A549 (cell line): ENCODE measurements around the gene ACAD11. TPM values are rescaled to one million over a fixed set of nuclear protein-coding genes. Genes with fewer than 3 reads are reported as not detected.

Source experiments
- ATAC-seq, 2 experiments: fragments of 200-7000 bp in 1 of 2; fragments of >200 bp in 1 of 2; cut with Nextera tagmentation in 1 of 2; cut with Tn5 transposase in 1 of 2; 3 replicates each; pipeline versions ENCODE4 v1.8.0 to v1.9.1; 2018 to 2020; ENCODE audit warnings: mild to moderate bottlenecking in 1 of 2, moderate library complexity in 1 of 2
- CTCF ChIA-PET: fragments of 300-600 bp; sonication (Branson Sonifier 250); formaldehyde crosslinking; extraction: SDS; loops from one replicate; lab custom pipeline; 2021; ENCODE audit warnings: antibody characterized with exemption, inconsistent platforms; lab: Yijun Ruan, JAX
- POLR2A ChIA-PET: fragments of 350-600 bp; formaldehyde crosslinking; extraction: SDS; loops from one replicate; lab custom pipeline; 2021; ENCODE audit warnings: antibody characterized with exemption, inconsistent platforms; lab: Yijun Ruan, JAX
- DNase-seq, 2 experiments: peaks; one replicate each; pipeline versions ENCODE4 v3.0.0 to v3.0.0-alpha.2; 2011 to 2016; ENCODE audit warnings: low read depth in 1 of 2, low spot score in 1 of 2
- FAIRE-seq: peaks from 2 replicates; lab custom pipeline; 2011; peaks lifted over from hg19 to GRCh38; lab: Jason Lieb, UNC
- H3K27ac ChIP-seq, 2 experiments: fragments of >200 bp; sonication (Bioruptor Twin); formaldehyde crosslinking; 3 replicates each; pipeline ENCODE4 v1.5.1; 2016 to 2017
- H3K4me1 ChIP-seq: fragments of >200 bp; sonication (Bioruptor Twin); formaldehyde crosslinking; 3 replicates; pipeline ENCODE4 v1.6.1; 2016
- H3K4me2 ChIP-seq: fragments of >200 bp; sonication (Bioruptor Twin); formaldehyde crosslinking; 3 replicates; pipeline ENCODE4 v1.6.1; 2016
- H3K4me3 ChIP-seq: fragments of >200 bp; sonication (Bioruptor Twin); formaldehyde crosslinking; 3 replicates; pipeline ENCODE4 v1.5.1; 2016
- H3K9me3 ChIP-seq: fragments of >200 bp; sonication (Bioruptor Twin); formaldehyde crosslinking; 3 replicates; pipeline ENCODE4 v1.6.1; 2016
- BCL3 ChIP-seq: fragments of >200 bp; sonication (Bioruptor Twin); formaldehyde crosslinking; IDR thresholded peaks from 3 replicates; pipeline ENCODE4 v1.6.1; 2016
- BHLHE40 ChIP-seq: IDR thresholded peaks from 2 replicates; pipeline ENCODE4 v1.6.1; 2012; ENCODE audit warnings: low read depth, low read length, inconsistent platforms
- CEBPB ChIP-seq, 2 experiments: fragments of >200 bp in 1 of 2; sonication (Bioruptor Twin) in 1 of 2; formaldehyde crosslinking in 1 of 2; IDR thresholded peaks; 2 replicates each; pipeline ENCODE4 v1.6.1; 2012 to 2016
- CHD4 ChIP-seq: fragments of 200-600 bp; sonication (generic); IDR thresholded peaks from 2 replicates; pipeline ENCODE4 v1.6.1; 2016; ENCODE audit warnings: antibody characterized with exemption, mild to moderate bottlenecking, borderline replicate concordance
- FOXS1 ChIP-seq: fragments of 250-450 bp; sonication (Bioruptor Pico); IDR thresholded peaks from 2 replicates; pipeline ENCODE4 v1.5.0; 2020; ENCODE audit warnings: mild to moderate bottlenecking, moderate library complexity
- HEYL ChIP-seq: fragments of 250-450 bp; sonication (Bioruptor Pico); IDR thresholded peaks from 2 replicates; pipeline ENCODE4 v1.8.0; 2021; ENCODE audit warnings: mild to moderate bottlenecking, moderate library complexity
- HOXB5 ChIP-seq: fragments of 250-450 bp; sonication (Bioruptor Pico); IDR thresholded peaks from 2 replicates; pipeline ENCODE4 v1.5.0; 2020; ENCODE audit warnings: mild to moderate bottlenecking, moderate library complexity
- JUN ChIP-seq, 2 experiments: fragments of >200 bp; sonication (Bioruptor Twin); formaldehyde crosslinking; IDR thresholded peaks; 2 replicates in 1 of 2; 3 replicates in 1 of 2; pipeline ENCODE4 v1.6.1; 2016 to 2017
- JUNB ChIP-seq: fragments of >200 bp; sonication (Bioruptor Twin); formaldehyde crosslinking; IDR thresholded peaks from 2 replicates; pipeline ENCODE4 v1.6.1; 2016
- KDM1A ChIP-seq: fragments of 200-600 bp; sonication (generic); IDR thresholded peaks from 2 replicates; pipeline ENCODE4 v1.6.1; 2016; ENCODE audit warnings: low read depth, mild to moderate bottlenecking
- MAFK ChIP-seq: fragments of 450-650 bp; IDR thresholded peaks from 2 replicates; pipeline ENCODE4 v1.6.1; 2014; ENCODE audit not compliant: partially characterized antibody
- MAZ ChIP-seq: fragments of 150-350 bp; IDR thresholded peaks from 2 replicates; pipeline ENCODE4 v1.6.1; 2014; ENCODE audit warnings: antibody characterized with exemption, low read depth, low read length, borderline replicate concordance
- NFE2L2 ChIP-seq: fragments of 150-350 bp; conservative IDR thresholded peaks from 2 replicates; pipeline ENCODE4 v1.6.1; 2014; ENCODE audit warnings: low read length
- NPAS2 ChIP-seq: fragments of 250-450 bp; sonication (Bioruptor Pico); IDR thresholded peaks from 2 replicates; pipeline ENCODE4 v1.8.0; 2022; ENCODE audit warnings: mild to moderate bottlenecking, moderate library complexity, borderline replicate concordance
- PHF8 ChIP-seq: fragments of 200-600 bp; sonication (generic); IDR thresholded peaks from 2 replicates; pipeline ENCODE4 v1.6.1; 2016; ENCODE audit warnings: low read depth, mild to moderate bottlenecking, antibody characterized with exemption, moderate library complexity, borderline replicate concordance
- SMC3 ChIP-seq: fragments of >200 bp; sonication (Bioruptor Twin); formaldehyde crosslinking; IDR thresholded peaks from 3 replicates; pipeline ENCODE4 v1.6.1; 2018; ENCODE audit warnings: inconsistent platforms
- ZFP36 ChIP-seq: fragments of 450-650 bp; IDR thresholded peaks from 2 replicates; pipeline ENCODE4 v1.6.1; 2014; ENCODE audit warnings: borderline replicate concordance; ENCODE audit not compliant: partially characterized antibody
- ZNF302 ChIP-seq: fragments of 250-450 bp; sonication (Bioruptor Pico); IDR thresholded peaks from 2 replicates; pipeline ENCODE4 v1.9.0; 2021; ENCODE audit warnings: inconsistent platforms, mild to moderate bottlenecking, moderate library complexity
- WGBS: methylation state at CpG from one replicate; pipeline ENCODE4 v1.1.6; 2017; ENCODE audit errors: missing lambda C conversion rate; 5-methylcytosine and 5-hydroxymethylcytosine counted together
- polyA plus RNA-seq, 4 experiments: library from polyadenylated mRNA; depleted of rRNA in 3 of 4; stranded (reverse); fragments of >200 nt; fragmentation: RNase III in 1 of 4; extraction: RNeasy Plus Mini Kit Qiagen cat#74134 plus additional on column Dnase treatment in 1 of 4; gene quantifications; 2 replicates in 3 of 4; 3 replicates in 1 of 4; pipeline ENCODE4 v1.2.3, GENCODE V29; 2011 to 2017
- TF ChIP-seq, protein P1 (sequence below): fragments of 250-450 bp; sonication (Bioruptor Pico); IDR thresholded peaks from 2 replicates; pipeline ENCODE4 v1.5.0; 2020; ENCODE audit warnings: low read depth, mild to moderate bottlenecking, moderate library complexity
- TF ChIP-seq, protein P2 (sequence below): IDR thresholded peaks from 2 replicates; pipeline ENCODE4 v1.6.1; 2012; ENCODE audit warnings: low read depth, borderline replicate concordance

The ACAD11 gene
- polyA plus RNA-seq, 2 of the 4 experiments (the other 2 are of a cell fraction), result 10.3 to 19.2 TPM

- FAIRE-seq (no peak), ATAC-seq (no peak), DNase-seq (no peak)
- H3K4me3 ChIP-seq, result no peak overlapping the region
- no peaks in the 10 kb centered on the region for H3K9me3 ChIP-seq
- WGBS, result 88% methylated on average over 2 of the region's 2 CpGs
- no peak for TF ChIP-seq ZFP36
- no peak for TF ChIP-seq HOXB5 (CRISPR knock-in tag)
- TF ChIP-seq CHD4, result no peak
- no peak for TF ChIP-seq CEBPB (IDR thresholded peaks at IDR 0.05)
- TF ChIP-seq JUNB, result no peak
- TF ChIP-seq MAZ, result no peak
- TF ChIP-seq, protein P1, sequence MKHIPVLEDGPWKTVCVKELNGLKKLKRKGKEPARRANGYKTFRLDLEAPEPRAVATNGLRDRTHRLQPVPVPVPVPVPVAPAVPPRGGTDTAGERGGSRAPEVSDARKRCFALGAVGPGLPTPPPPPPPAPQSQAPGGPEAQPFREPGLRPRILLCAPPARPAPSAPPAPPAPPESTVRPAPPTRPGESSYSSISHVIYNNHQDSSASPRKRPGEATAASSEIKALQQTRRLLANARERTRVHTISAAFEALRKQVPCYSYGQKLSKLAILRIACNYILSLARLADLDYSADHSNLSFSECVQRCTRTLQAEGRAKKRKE (CRISPR knock-in tag), result no peak
- TF ChIP-seq MAFK, result no peak
- TF ChIP-seq PHF8, result no peak
- TF ChIP-seq KDM1A, result no peak
- CTCF ChIA-PET, result no interaction called here
- H3K4me2 ChIP-seq, result no peak overlapping the region
- H3K27ac ChIP-seq, result no peak overlapping the region
- peaks cover 8% of the 10 kb centered on the region; the same call in 2 of the 3 replicates for H3K4me1 ChIP-seq
- POLR2A ChIA-PET, result no interaction called here
These were observed 4.1 kb downstream of the ACAD11 start for GRCh38 chr3:132655471-132655870.

DNA sequence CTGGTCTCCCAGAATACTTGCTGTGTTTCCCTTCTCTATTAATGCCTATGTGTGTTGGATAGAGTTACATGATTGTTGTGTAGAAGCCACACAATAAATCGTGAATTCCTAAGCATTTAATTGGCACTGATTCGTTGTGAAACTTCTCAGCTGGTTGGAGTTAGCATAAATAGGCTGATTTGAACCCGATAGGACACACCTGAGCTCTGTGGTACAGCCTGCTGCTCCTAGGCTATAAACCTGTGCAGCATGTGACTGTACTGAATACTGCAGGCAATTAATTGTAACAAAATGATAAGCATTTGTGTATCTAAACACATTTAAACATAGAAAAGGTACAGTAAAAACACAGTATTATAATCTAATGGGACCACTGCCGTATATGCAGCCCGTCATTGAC is 4.9 kb downstream of the ACAD11 start:
- Histone ChIP-seq H3K4me3 (no peak overlapping the region), H3K4me1 (peaks cover 8% of the 10 kb centered on the region; the same call in 2 of the 3 replicates), H3K9me3 (no peaks in the 10 kb centered on the region), H3K4me2 (no peak overlapping the region), H3K27ac (no peak overlapping the region)
- no peak for ATAC-seq
- TF ChIP-seq SMC3 (no peak), MAFK (no peak), BHLHE40 (no peak), BCL3 (no peak), NFE2L2 (no peak), ZNF302 (CRISPR knock-in tag) (no peak), HEYL (CRISPR knock-in tag) (no peak)
- ChIA-PET POLR2A (no interaction called here), CTCF (interaction anchor here (1.0 kb wide), 1 partner anchor 13 kb away, joined by 3 read pairs; no protein-coding TSS in a partner anchor)
- 83% methylated on average over 5 of the region's 5 CpGs for WGBS
- no peak for DNase-seq
- no peak for FAIRE-seq

DNA sequence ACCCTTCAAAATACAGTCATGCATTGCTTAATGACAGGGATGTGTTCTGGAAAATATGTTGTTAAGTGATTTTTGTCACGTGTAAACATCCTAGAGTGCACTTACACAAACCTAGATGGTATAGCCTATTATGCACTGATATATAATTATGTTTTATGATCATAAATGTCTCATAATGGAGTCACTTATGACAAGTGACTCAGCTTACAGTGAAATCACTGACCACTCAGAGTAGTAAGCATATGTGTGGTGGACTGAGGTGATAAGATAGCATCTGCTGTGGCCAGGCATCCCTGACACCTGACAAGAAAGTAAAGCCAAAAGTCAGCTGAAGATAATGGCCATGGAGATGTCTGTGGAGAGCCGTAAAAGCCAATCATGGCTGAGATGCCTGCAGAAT is 5.4 kb downstream of the ACAD11 start:
- no peak overlapping the region for H3K4me2 ChIP-seq
- TF ChIP-seq HEYL (CRISPR knock-in tag), result no peak
- TF ChIP-seq FOXS1 (CRISPR knock-in tag), result no peak
- no peak for TF ChIP-seq NPAS2 (CRISPR knock-in tag)
- TF ChIP-seq MAFK, result no peak
- no peak for TF ChIP-seq CEBPB (IDR thresholded peaks at IDR 0.05)
- TF ChIP-seq, protein P2, sequence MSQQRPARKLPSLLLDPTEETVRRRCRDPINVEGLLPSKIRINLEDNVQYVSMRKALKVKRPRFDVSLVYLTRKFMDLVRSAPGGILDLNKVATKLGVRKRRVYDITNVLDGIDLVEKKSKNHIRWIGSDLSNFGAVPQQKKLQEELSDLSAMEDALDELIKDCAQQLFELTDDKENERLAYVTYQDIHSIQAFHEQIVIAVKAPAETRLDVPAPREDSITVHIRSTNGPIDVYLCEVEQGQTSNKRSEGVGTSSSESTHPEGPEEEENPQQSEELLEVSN, result no peak
- TF ChIP-seq BCL3, result no peak
- no peak for TF ChIP-seq JUN (IDR thresholded peaks at IDR 0.05)
- no peak overlapping the region for H3K4me3 ChIP-seq
- ChIA-PET CTCF (interaction anchor here (1.0 kb wide), 1 partner anchor 13 kb away, joined by 3 read pairs; no protein-coding TSS in a partner anchor), POLR2A (no interaction called here)
- H3K4me1 ChIP-seq, result peaks cover 8% of the 10 kb centered on the region; the same call in 2 of the 3 replicates
- WGBS, result 94% methylated on average over 2 of the region's 2 CpGs
- DNase-seq (no peak), FAIRE-seq (no peak), ATAC-seq (no peak)
- H3K27ac ChIP-seq, result no peak overlapping the region
- H3K9me3 ChIP-seq, result no peaks in the 10 kb centered on the region
